GM18907 (cell line): ENCODE measurements around the gene DNAJC9.
"Not testable (repeated sequence)": the region's sequence is repeated elsewhere in the genome, so short reads cannot be mapped to it uniquely, and the experiment has no call there.

Experiments used
- ATAC-seq: cut with Tn5 transposase; IDR thresholded peaks from one replicate; pipeline ENCODE4 v1.9.1; 2021; ENCODE audit warnings: mild to moderate bottlenecking, moderate library complexity; ENCODE audit not compliant: unreplicated experiment

Gene DNAJC9

GRCh38 chr10:73246646-73247508 lies at the start of gene DNAJC9:
DNAJC9 (minus strand) TSS chr10:73247255; CDS start chr10:73247189, 66 bp downstream.
- peak; percentile 83 for ATAC-seq

DNA sequence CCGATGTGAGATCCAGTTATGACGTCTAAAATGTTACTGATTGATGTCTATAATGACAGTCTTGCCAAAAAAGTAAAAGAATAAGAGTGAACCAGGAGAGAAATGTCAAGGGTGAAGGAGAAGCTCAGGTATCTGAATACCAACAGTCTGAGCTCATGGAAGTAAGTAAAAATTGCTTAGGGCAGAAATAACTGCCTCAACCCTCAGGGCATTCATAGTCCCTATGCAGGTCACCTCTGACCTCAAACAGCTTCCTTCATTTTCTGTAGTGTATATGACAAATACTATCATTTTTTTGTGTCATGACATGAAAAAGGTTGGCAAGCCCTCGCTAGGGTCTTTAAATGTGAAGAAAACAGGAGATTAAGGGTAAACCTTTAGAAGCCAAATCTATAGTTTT lies 46.4 kb upstream of the DNAJC9 start:
- no peak for ATAC-seq

GRCh38 chr10:73289958-73290357 lies 42.9 kb upstream of the DNAJC9 start:
- no peak for ATAC-seq

DNA sequence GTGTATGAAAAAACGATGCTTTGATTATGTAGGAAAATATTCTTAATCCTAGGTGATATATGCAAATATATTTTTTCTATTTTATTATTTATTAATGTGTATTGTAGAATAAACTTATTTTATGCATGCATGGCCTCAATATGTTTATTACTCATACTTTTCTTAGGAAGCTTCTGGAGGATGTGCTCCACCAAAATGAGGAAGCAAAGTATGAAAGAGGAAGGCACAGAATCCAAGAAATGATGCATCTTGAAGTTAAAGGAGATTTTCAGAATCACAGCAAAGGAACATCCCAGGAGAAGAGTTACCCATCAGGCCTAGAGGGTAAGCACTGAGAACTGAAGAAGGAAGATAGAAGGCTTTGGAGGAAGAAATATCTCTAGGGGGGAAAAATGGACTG lies 40.4 kb upstream of the DNAJC9 start:
- no peak for ATAC-seq

DNA sequence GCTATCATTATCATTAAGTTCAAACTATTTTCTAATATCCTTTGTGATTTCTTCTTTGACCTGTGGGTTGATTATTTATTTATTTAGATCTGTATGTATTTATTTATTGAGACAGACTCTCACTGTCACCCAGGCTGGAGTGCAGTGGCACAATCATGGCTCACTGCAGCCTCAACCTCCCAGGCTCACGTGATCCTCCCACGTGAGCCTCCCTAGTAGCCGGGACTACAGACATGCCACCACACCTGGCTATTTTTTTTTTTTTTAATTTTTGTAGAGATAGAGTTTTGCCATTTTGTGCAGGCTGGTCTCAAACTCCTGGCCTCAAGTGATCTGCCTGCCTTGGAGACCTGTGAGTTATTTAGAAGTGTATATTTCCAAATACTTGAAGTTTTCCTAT lies 34.0 kb upstream of the DNAJC9 start:
- ATAC-seq = no peak

DNA sequence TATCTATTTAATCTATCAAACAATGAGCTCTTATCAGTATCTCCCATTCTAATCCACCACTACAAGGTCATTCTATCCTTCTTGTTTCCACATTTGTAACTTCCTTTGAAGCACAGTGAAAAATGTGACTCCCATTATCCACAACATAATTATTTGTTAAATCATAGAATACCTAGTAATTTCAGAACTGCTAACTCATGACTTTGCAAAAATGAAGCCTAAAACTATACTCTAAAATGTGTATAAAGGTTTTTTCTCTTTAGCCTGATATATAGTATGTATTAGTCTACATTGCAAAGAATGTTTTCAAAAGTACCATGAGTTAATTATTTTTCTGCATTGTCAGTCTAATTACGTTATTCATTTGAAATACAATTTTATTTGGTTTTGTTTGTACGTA lies 17.4 kb upstream of the DNAJC9 start:
- no peak for ATAC-seq

DNA sequence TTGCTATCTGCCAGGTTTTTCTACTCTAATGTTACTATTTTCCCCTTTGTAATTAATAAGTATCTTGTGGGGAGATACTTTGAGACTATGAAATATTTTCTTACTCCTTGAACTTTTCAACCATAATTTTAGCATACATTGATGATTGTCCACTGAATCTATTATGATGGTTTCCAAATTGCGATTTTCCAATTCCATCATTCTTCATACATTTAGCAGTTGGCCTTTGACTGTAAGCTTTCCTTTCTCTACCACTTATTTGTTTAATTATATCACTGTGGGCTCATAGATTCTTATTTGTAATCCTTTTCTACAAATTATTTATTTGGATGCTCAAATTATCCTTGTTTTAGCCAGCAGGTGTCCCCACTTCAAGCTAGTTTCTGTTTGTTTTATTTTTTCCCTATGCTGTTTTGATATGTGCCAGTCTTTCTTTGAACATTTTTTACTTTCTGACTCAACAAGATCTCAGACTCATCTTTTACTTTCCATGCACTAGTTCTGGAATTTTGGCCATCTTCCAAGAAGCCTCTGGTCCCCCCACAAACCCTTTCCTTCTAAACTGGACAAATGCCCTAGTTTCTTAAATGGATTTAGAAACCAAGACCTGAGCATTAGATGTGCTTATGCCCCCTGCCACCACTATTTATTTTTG lies 16.8 kb upstream of the DNAJC9 start:
- ATAC-seq = no peak

DNA sequence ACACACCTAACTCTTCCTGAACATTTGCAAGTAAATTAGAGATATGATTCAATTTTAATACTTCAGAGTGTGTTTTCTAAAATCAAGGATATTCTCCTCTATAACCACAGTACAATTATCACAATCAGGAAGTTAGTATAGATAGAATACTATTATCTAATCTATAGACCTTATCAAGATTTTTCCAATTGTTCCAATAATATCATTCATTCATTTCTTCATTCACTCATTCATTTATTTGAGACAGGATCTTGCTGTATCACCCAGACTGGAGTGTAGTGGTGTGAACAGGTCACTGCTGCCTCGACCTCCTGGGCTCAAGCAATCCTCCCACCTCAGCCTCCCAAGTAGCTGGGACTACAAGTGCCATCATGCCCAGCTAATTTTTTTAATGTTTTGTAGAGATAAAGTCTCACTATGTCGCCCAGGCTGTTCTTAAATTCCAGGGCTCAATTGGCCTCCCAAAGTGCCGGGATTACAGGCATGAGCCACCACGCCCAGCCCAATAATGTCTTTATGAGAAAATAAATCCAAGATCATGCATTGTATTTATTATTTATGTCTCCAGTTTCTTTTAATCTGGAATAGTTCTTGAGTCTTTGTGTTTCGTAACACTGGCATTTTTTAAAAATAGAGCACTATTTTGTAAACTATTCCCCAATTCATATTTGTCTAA lies 16.0 kb upstream of the DNAJC9 start:
- ATAC-seq = no peak

GRCh38 chr10:73262105-73262730 lies 15.2 kb upstream of the DNAJC9 start:
- no peak for ATAC-seq

GRCh38 chr10:73261362-73261995 lies 14.4 kb upstream of the DNAJC9 start:
- ATAC-seq = no peak

DNA sequence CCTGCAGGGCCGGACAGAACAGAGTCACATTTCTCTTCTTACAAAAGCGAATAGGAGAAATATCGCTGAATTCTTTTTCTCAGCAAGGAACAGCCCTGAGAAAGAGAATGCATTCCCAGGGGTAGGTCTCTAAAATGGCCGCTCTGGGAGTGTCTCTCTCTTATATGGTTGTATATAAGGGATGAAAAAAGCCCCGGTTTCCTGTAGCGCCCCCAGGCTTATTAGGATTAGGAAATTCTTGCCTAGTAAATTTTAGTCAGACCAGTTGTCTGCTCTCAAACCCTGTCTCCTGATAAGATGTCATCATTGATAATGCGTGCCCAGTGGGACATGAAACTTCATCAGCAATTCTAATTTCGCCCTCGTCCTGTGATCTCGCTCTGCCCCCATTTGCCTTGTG lies 11.6 kb upstream of the DNAJC9 start:
- not testable (repeated sequence) for ATAC-seq

- no peak for ATAC-seq
Measured at GRCh38 chr10:73253225-73253555, 6.1 kb upstream of the DNAJC9 start.

DNA sequence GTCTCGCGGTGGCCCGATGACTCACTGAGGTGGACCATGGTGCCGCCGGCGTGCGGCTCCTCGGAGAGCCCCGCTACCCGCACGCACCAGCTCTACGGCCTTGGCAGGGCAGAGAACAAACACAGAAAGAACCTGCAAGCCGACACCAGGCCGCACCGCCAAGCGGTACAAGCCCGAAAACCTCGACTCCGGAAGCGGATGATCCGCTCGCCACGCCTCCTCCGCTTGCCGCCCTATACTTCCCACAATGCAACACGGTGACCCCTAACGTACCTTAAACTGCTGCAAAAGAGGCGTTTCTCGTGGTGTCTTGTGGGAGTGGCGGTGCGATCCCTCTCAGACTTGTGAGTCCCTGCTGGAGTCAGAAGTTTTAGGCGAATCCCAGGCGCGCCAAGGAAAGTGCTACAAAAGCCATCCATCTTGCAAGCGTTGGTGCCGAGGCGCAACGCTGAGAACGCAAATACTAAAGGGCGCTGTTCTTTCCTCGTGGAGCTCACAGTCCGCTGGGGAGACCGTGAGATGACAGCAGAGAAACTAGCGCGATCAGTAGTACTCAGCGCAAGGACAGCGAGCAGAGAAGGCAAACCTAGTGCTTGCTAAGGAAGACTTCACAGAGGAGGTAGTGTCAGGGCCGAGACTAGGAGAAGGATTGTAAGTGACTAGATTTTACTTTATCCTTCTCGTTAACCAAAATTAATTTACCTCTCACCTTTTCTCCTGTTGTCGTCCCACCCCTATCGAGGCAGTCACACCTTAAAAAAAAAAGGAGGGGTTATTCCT lies 5.6 kb upstream of the DNAJC9 start, which contains the start of gene MRPS16:
Gene MRPS16, minus strand, starts transcription at position 200 of the 780 bp plus-strand sequence. Its CDS starts 162 bp downstream, at position 38.
- peak; percentile 77 for ATAC-seq

DNA sequence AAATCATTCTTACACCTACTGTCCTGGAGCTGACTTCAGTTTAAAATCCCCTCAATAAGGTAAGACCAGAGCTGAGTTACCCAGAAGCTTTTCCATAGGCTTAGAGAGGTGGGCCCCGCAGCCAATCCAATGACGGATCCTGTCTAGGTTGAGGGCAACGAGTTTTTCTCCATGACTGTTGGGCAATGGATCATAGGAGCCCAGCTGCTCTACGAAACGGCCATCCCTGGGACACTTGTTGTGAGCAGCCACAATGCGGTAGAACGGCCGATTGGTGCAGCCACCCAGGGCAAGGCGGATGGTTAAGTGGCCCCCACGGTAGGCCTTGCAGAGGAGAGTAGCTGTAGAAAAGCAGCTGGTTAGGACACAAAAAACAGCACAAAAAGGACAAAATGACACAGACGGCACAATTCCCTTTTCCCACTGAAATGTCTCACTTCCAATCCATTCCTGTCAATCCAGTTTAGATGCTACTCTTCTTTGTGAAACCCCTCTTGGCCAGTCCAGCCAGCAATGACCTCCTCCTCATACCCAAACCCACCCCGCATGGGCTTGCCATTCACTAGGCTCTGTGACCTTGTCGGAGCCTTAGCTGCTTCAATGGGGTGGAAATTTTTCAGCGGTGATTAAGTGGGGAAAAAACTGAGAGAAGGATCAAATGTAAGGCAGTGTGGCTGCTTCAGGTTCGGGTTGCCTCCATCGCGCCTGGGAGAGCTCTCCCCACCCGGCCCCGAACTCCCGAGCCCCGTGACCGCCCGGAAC lies 4.8 kb upstream of the DNAJC9 start:
- peak; percentile 39 for ATAC-seq

DNA sequence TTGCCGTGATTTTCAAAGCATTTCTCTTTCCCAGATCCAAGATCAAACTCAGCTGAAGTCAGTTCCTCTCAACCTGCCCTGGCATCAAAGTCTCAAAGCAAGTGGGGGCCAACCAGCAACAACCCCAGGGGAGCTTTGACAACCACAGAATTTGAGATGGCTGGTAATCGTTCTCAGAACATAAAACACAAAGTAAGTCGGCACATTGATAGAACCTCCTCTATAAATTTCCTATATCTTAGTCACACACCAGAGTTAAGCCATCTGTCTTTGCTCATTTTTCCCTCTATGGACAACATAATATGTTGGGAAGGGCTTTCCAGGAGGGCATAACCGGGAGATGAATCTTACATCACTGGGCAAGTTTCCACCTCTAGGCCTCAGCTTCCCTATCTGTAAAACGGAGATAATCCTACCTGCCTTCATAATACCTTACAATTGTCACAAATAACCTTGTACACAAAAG lies 1.2 kb upstream of the DNAJC9 start:
- ATAC-seq = no peak

GRCh38 chr10:73247509-73248258 lies 629 bp upstream of the DNAJC9 start:
- no peak for ATAC-seq

GRCh38 chr10:73246322-73246645 lies 771 bp downstream of the DNAJC9 start:
- no peak for ATAC-seq

DNA sequence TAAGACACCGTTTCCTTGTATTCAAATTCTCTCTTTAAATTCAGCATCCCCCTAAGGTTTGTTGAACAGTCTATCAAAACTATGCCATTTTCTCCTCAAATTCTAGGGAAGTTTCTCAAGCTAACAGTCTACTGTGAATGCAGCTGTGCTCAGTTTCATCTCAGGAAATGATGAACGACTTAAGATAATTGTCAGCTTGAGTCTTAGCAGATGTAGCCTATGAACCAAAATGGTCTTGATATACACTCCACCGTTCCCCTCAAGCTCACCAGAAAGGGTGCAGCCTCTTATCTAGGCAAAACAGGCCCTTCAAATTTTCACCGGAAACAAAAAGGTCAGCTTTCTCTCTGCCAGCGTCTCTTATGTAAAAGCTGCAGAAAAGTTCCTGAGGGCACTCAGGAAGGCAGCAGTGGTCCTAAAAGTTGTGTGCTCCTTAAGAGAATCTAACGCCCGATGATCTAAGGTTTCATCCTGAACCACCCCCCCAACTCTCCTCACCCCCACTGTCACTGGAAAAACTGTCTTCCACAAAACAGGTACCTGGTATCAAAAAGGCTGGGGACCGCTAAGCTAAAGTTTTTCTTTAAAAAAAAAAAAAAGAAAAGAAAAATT lies 2.1 kb downstream of the DNAJC9 start:
- no peak for ATAC-seq
